ENCODE results near the gene FCRL5. TPM values are rescaled to one million over a fixed set of nuclear protein-coding genes. Genes with fewer than 3 reads are reported as not detected.

FCRL5 gene
- total RNA-seq, 2 donors from 2014 or later = 1.3 TPM; not detected in 1

DNA sequence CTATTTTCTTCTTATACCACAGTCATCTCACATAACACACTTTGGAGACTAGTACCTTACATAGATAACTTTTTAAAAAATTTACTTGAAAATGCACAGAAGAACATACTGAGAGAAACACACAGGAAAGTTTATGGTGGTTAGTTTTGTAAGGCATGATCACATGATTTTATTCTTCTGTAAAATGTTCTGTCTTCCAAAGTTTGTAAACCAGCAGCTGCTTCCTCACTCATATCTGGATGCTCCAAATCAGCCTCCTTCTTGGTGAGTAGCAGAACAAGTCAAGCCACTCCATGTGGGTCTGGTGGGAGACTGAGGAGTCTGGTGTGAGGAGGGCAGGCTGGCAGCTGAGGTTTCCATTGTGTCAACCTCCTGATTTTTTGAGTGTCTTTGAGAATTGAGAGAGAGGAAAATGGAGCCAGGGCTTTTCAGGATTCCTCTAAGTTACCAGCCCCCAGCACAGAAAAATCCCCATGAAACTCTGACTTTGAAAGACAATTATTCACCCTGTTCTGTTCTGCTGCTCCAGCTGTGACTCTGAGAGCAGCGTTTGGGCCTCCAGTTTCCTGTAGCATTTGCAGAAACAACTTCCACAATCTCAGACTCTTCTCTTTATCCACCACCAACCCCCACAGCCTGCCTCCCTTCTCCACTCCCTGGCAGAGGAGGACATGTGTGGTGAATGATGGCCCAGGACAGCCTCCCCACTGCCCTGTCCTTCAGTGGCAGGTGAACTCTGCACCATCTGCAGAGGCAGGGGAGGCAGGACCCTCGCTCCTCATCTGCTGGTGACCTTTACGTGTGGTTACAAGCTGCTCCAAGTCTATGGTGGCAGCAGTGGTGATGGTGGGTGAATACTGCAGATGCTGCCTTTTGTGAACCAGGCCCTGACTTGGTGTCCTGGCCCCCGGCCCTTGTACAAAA, 82.3 kb downstream of the FCRL5 start:
- WGBS = 79% methylated on average over 4 of the region's 4 CpGs
- TF ChIP-seq CTCF (IDR thresholded peaks at IDR 0.05) (no peak), POLR2AphosphoS5 (IDR thresholded peaks at IDR 0.05) (no peak), POLR2A (IDR thresholded peaks at IDR 0.05) (no peak)
- intact Hi-C loops (cut with DNase I) = no loop called here
- H3K4me3 ChIP-seq = no peak overlapping the region
- no peaks in the 10 kb centered on the region for H3K4me1 ChIP-seq (replicated peaks)
- H3K36me3 ChIP-seq = no peaks in the 10 kb centered on the region
- no peak overlapping the region for H3K27ac ChIP-seq
- DNase-seq (ENCODE audit: low spot score) = no peak
- H3K9me3 ChIP-seq = no peaks in the 10 kb centered on the region
- H3K27me3 ChIP-seq (replicated peaks; ENCODE audit: insufficient read depth) = no peaks in the 10 kb centered on the region

- WGBS = 87% methylated on average over 3 of the region's 3 CpGs
- Histone ChIP-seq H3K4me1 (replicated peaks) (no peaks in the 10 kb centered on the region), H3K27me3 (replicated peaks; ENCODE audit: insufficient read depth) (no peaks in the 10 kb centered on the region), H3K36me3 (no peaks in the 10 kb centered on the region), H3K27ac (no peak overlapping the region), H3K9me3 (no peaks in the 10 kb centered on the region), H3K4me3 (no peak overlapping the region)
- no peak for DNase-seq (ENCODE audit: low spot score)
- intact Hi-C loops (cut with DNase I) = no loop called here
- no peak for TF ChIP-seq POLR2AphosphoS5 (IDR thresholded peaks at IDR 0.05)
- no peak for TF ChIP-seq CTCF (IDR thresholded peaks at IDR 0.05)
- TF ChIP-seq POLR2A (IDR thresholded peaks at IDR 0.05) = no peak
These were observed 83.0 kb downstream of the FCRL5 start for GRCh38 chr1:157469300-157469699.

- no peak overlapping the region for H3K27ac ChIP-seq
- 80% methylated on average over 5 of the region's 5 CpGs for WGBS
- intact Hi-C loops (cut with DNase I) = no loop called here
- no peaks in the 10 kb centered on the region for H3K9me3 ChIP-seq
- H3K36me3 ChIP-seq = no peaks in the 10 kb centered on the region
- H3K27me3 ChIP-seq (replicated peaks; ENCODE audit: insufficient read depth) = no peaks in the 10 kb centered on the region
- H3K4me1 ChIP-seq (replicated peaks) = no peaks in the 10 kb centered on the region
- TF ChIP-seq CTCF (IDR thresholded peaks at IDR 0.05) = no peak
- TF ChIP-seq POLR2AphosphoS5 (IDR thresholded peaks at IDR 0.05) = no peak
- TF ChIP-seq POLR2A (IDR thresholded peaks at IDR 0.05) = no peak
- no peak overlapping the region for H3K4me3 ChIP-seq
- DNase-seq (ENCODE audit: low spot score) = no peak
These were observed 86.3 kb downstream of the FCRL5 start for GRCh38 chr1:157466011-157466410.

Other genes with a start within 250 kb of the FCRL5 start
- under 1 TPM in 1 of 2 donors, not detected in 1; 0.28 TPM for gene FCRL4, start 45.6 kb upstream of the FCRL5 start, total RNA-seq
- gene FCRL3, start 148.3 kb upstream of the FCRL5 start, total RNA-seq = under 1 TPM in 1 of 2 donors, not detected in 1; 0.17 TPM
- not detected for gene FCRL2, start 224.6 kb upstream of the FCRL5 start, total RNA-seq